ENCODE results near the gene OSBPL2. TPM values are rescaled to one million over a fixed set of nuclear protein-coding genes. Genes with fewer than 3 reads are reported as not detected.

OSBPL2 gene
- total RNA-seq, 1 donor from 2014 or later: 51.3 TPM

DNA sequence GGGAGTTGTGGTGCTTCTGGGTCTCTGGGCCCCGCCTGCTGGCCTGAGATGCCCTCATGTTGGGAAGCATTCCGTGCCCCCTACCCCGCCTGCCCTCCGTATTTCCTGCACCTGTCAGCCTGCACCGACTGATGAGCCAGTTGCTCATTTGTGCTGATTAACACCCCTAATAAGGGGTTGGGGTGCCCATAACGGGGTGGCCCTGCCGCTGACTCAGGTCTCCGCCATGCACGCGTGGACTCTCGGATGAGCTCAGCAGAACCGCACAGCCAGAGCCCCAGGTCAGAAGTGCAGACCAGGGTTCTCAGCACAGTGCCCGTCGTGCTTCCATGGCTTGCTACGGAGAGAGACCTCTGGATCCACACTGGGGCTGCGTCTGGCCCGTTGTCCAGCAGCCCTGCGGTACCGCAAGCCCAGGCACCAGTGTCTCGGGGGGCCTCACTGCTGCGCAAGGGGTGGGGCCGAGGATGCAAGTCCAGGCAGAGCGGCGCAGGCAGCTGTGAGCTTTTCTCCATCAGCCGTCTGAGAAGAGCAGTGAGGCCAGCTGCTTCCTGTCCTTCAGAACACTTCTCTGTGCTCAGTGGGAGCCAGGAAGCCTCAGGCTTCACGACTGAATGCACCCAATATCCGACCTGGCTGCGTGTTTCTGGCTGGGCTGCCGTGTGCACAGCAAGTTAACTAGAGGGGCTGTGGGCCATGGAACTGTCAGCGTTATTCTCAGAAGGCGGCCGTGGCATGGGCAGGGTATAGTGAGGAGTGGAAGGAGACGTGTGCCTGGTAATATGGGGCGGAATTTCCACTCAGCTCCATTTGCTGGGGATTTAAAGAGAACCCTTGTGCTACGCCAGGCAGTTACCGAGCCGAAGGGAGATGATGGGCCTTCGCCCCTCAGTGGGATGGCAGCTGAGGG is 36.9 kb upstream of the OSBPL2 start:
- H3K36me3 ChIP-seq: peaks cover 0 to 51% of the 10 kb centered on the region in 2 donors

DNA sequence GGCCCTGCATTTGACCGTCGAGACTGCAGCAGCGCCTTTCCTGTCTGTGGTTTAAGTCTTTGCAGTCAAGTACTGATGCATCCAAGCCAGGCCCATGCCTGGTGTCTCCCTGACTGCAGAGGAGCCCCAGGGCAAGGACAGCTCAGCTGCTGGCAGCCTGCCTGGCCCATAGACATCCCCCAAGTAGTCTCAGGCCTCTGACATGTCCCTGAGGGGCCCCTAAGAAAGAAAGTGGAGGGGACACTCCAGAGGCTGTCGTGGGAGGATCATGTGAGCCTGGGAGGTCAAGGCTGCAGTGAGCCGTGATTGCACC is 36.3 kb upstream of the OSBPL2 start:
- TF ChIP-seq CTCF (IDR thresholded peaks at IDR 0.05): no peak
- no peak for TF ChIP-seq POLR2AphosphoS5 (IDR thresholded peaks at IDR 0.05; ENCODE audit: insufficient read depth in 1 of 2, low read depth in 1 of 2)
- TF ChIP-seq POLR2A (IDR thresholded peaks at IDR 0.05): no peak
- intact Hi-C loops (cut with DNase I): no loop called here
- no peak overlapping the region for H3K4me3 ChIP-seq
- no peak for DNase-seq (ENCODE audit: extremely low spot score in 2 of 2)
- H3K36me3 ChIP-seq: peaks cover 0 to 50% of the 10 kb centered on the region in 2 donors
- H3K4me1 ChIP-seq: no peaks in the 10 kb centered on the region
- H3K27ac ChIP-seq: no peak overlapping the region
- H3K27me3 ChIP-seq: no peaks in the 10 kb centered on the region
- no peaks in the 10 kb centered on the region for H3K9me3 ChIP-seq

More for the DNA sequence above, 36.9 kb upstream of the OSBPL2 start:
- Histone ChIP-seq H3K9me3 (no peaks in the 10 kb centered on the region), H3K4me3 (no peak overlapping the region), H3K4me1 (no peaks in the 10 kb centered on the region), H3K27ac (no peak overlapping the region), H3K27me3 (no peaks in the 10 kb centered on the region)
- TF ChIP-seq POLR2AphosphoS5 (IDR thresholded peaks at IDR 0.05; ENCODE audit: insufficient read depth in 1 of 2, low read depth in 1 of 2) (no peak), POLR2A (IDR thresholded peaks at IDR 0.05) (no peak), CTCF (IDR thresholded peaks at IDR 0.05) (no peak)
- no peak for DNase-seq (ENCODE audit: extremely low spot score in 2 of 2)
- intact Hi-C loops (cut with DNase I): no loop called here

DNA sequence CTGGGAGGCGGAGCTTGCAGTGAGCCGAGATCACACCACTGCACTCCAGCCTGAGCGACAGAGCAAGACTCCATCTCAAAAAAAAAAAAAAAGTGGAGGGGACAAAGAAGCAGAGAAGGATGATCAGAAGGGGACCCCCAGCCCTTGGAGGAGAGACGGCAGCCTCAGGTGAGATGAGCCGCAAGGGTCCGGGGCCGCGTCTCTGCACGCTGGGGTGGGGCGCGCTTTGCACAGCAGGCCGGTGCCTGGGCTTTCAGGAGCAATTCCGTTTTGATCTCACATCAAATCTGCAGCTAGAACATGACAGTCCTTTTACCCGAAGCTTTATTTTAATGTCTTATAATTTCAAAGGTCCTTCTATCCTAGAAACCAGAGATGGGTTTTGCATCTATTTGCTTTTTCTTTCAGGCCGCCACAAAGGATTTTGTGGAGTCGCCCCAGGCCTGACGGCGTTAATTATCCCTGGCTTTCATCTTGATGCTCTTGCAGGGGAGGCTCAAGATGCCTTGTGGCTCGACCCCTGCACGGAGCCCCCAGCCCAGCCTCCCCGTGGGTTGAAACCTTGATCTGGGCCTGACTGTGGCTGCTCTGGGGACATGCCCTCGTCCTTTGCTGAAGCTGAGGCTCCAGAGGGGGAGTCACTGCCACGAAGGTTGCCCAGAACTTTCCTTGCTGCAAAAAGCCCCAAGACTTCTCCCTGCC is 35.5 kb upstream of the OSBPL2 start:
- Histone ChIP-seq H3K36me3 (peaks cover 0 to 48% of the 10 kb centered on the region in 2 donors), H3K27ac (no peak overlapping the region), H3K9me3 (no peaks in the 10 kb centered on the region), H3K27me3 (no peaks in the 10 kb centered on the region), H3K4me3 (no peak overlapping the region), H3K4me1 (no peaks in the 10 kb centered on the region)
- intact Hi-C loops (cut with DNase I): no loop called here
- TF ChIP-seq POLR2AphosphoS5 (IDR thresholded peaks at IDR 0.05; ENCODE audit: insufficient read depth in 1 of 2, low read depth in 1 of 2) (no peak), POLR2A (IDR thresholded peaks at IDR 0.05) (no peak), CTCF (IDR thresholded peaks at IDR 0.05) (no peak)
- DNase-seq (ENCODE audit: extremely low spot score in 2 of 2): no peak

DNA sequence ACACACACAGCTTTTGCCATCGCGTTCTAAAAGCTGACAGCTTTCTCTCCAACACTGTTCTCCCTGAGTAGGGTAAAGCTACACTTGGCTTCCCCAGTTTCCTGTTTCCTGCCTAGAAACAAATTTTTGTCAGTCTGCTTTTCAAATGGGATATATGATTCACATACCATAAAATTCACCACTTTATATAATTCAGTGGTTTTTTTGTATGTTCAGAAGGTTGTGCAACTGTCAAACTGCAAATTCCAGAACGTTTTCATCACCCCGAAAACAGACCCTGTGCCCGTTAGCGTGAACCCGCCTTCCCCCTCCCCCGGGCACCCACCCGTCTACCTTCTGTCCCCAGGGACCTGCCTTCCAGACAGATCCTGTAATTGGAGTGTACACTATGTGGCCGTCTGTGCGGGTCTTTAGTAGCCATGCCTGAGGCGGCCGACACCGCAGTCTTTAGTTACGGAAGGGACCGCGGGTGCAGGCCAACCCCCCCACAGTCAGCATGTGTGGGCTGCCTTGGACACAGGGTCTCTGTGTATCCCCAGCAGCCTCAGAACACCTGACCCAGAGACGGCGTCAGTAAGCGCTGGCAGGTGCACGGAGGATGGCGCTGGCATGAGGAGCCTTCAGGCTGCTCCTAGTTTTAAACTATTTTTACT is 34.8 kb upstream of the OSBPL2 start:
- H3K27me3 ChIP-seq: no peaks in the 10 kb centered on the region
- no peaks in the 10 kb centered on the region for H3K9me3 ChIP-seq
- TF ChIP-seq POLR2A (IDR thresholded peaks at IDR 0.05): no peak
- TF ChIP-seq POLR2AphosphoS5 (IDR thresholded peaks at IDR 0.05; ENCODE audit: insufficient read depth in 1 of 2, low read depth in 1 of 2): no peak
- TF ChIP-seq CTCF (IDR thresholded peaks at IDR 0.05): no peak
- peaks cover 0 to 41% of the 10 kb centered on the region in 2 donors for H3K36me3 ChIP-seq
- intact Hi-C loops (cut with DNase I): no loop called here
- H3K4me1 ChIP-seq: no peaks in the 10 kb centered on the region
- no peak for DNase-seq (ENCODE audit: extremely low spot score in 2 of 2)
- no peak overlapping the region for H3K4me3 ChIP-seq
- no peak overlapping the region for H3K27ac ChIP-seq

Measured in vagina (tissue), 2 donors.